HL-60/S4 treated with phorbol 12-myristate 13-acetate at 8.2 ng/mL for 4 days and 3 days (cell line): Measurements from ENCODE around the gene TRAPPC12.
"Not testable (repeated sequence)": the region's sequence is repeated elsewhere in the genome, so short reads cannot be mapped to it uniquely, and the experiment has no call there.

Experiments used
- in situ Hi-C: fragments of 300-500 bp; cut with MboI; formaldehyde crosslinking; loops from 2 replicates; pipeline ENCODE4 v1.15.0; 2022; ENCODE audit warnings: low sequenced_read_pairs

Gene TRAPPC12

DNA sequence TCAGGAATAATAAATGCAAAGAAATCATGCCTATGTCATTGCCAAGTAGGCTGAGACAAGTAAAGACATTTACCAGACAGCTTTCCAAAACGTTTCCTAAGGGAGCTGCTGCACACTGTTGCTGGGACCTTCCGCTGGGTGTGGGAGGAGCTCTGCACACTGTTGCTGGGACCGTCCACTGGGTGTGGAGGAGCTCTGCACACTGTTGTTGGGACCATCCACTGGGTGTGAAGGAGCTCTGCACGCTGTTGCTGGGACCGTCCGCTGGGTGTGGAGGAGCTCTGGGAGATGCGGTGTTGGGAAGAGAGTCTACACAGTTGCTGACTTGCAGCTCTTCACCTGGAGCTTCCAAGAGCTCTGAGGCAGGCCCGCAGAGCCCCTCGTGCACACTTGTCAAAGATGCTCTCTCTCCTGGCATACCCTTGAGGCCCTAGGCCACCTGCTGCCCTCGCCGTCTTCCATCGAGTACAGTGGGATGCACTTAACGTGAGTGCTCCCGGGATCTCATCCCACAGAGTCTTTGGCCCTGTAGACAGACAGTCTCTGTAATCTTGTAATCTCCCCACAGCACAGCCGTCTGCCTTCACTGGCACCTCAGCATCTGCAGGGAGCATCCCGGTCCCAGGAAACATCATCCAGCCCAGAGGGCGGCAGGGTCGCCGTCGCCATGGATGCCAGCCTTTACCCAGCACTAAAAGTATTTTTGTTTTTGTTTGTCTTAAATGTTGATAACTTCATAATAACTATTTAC lies 51.4 kb downstream of the TRAPPC12 start:
- in situ Hi-C loops, result no loop called here

- in situ Hi-C loops, result no loop called here
Observed at GRCh38 chr2:3432067-3432466, 52.6 kb downstream of the TRAPPC12 start.

- in situ Hi-C loops, result no loop called here
Observed at GRCh38 chr2:3432693-3433338, 53.3 kb downstream of the TRAPPC12 start.

DNA sequence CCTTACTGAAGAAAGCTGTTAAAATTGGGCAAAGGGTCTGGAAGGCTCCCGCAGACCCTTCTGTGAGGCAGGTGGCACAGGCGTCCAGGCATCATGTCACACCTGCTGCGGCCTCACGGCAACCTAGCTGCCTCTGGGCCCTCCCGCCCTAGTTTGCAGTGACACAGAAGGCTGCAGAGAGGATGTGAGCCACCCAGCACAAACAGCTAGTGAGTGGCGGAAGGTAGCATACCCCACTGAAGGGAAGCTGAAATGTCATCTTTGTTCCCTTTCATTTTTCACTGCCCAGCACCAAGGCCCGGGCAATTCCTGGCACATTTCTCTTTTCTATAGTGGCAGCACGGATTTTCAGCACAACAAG lies 53.8 kb downstream of the TRAPPC12 start:
- in situ Hi-C loops, result no loop called here

DNA sequence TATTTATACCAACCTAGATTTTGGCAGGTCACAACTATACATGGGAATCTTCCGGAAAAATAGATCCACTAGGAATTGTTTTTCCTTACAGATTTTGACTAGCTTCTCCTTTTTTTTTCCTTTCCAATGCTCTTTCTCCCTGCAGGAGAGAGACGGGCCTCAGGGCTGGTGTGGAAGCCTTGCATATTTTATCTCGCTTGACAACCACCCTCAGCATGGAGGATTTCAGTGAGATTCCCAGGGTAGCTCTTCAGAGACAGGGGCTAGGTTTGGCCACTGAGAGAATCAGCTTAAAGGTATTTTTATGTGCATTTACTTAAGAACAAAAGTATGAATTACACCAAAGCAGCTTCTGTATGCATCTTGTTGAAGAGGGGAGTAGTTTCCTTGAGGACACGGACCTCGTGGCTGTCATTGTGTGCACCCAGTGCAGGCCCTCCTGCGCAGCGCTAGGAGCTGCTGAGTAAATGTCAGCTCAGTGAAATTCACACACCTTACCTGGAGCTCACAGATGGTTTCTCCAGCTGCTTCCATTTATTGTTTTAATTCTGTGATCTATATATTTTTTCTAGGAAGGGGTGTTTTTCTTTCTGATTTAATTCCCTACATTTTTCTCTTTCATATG lies 54.4 kb downstream of the TRAPPC12 start:
- in situ Hi-C loops, result no loop called here

GRCh38 chr2:3434654-3435053 lies 55.2 kb downstream of the TRAPPC12 start:
- in situ Hi-C loops, result no loop called here

DNA sequence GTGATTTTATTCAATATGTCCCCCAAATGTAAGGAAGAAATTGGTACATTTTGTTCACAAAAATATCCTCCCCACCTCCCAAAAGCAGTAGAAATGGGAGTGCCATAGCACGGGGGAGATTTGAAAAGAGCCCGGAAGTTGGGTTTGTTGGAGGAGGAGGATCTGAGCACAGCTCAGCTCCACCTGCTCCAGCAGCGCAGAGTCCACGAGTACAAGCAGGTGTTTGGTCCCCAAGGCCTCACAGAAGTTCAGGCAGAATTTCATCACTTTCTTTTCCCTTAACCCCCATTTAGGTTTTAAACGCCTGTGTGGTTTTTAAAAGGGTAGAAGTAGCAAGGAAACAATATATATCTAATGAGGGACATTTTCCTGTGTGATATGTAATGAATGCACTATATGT lies 56.0 kb downstream of the TRAPPC12 start:
- in situ Hi-C loops, result no loop called here

GRCh38 chr2:3440477-3440876 lies 61.0 kb downstream of the TRAPPC12 start:
- in situ Hi-C loops, result no loop called here

DNA sequence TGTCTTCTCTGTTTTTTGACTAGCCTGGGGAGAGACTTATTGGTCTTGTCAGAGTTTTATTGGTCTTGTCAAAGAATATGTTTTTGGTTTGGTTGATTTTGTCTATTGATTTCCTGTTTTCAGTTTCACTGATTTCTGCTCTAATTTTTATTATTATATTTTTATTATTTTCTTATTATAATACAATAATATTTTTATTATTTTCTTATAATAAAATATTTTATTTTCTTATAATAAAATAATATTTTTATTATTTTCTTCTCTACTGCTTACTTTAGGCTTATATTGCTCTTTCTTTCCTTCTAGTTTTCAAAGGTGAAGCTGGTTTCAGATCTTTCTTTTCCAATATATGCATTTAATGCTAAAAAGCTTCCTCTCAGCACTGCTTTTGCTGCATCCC lies 62.0 kb downstream of the TRAPPC12 start:
- in situ Hi-C loops, result no loop called here

DNA sequence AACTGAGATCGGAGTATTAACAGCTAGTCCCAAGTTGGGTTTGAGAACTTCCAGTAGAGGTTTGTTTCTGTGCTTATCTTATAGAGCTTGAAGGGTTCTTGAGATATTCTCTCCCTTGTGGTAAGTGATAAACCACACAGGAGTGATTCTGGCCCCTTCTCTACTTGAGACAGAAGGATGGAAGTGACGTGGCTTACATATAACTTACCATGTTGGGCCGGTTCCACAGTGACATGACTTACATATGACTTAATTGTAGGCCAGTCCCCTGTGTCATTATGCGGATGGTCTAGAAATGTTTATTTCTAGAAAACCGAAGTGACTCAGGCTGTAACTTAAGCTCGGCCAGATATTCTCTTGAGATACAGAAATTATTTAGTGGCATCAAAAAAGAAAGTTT lies 62.7 kb downstream of the TRAPPC12 start:
- in situ Hi-C loops, result no loop called here

DNA sequence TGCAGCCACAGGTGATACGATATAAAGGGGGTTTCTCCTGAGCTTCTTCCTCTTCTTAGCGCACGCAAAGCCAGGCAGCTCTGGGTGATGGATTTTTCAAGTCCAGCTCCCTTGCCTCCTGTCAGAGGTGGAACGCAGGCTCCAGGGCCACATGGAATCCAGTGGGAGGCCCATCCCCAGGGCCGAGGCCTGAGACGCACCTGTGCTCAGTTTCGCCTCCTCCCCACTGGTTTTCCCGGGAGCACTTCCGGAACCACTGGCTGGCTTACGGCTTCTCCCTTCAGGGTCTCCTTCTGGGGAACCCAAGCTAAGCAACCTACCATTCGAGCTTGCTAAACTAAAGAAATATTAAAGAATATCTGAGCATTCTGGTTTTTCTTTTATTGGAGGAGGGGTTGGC lies 63.6 kb downstream of the TRAPPC12 start:
- in situ Hi-C loops, result no loop called here

DNA sequence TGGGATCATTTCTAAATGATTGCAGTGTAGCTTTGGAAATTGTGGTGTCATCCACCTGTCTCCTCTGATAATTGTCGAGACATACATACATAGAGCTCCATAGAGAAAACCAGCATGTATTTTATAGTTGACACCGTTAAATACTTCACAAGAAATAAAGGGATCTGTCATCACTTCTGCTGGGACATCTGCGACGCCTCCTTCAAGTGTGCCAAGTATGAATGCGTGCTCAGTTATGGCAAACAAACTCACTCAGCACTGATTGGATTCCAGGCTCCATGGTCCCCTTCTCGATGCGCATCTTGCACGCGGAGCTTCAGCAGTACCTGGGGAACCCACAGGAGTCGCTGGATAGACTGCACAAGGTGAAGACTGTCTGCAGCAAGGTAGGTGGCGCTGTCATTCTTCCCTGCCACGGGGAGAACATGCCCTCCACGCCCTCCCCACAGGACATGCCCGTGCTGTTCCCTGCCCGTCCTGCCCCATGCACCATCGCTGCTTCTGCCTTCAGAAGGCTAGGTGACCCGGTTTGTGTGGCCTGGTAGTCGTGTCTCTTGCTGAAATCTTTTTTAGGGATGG lies 64.1 kb downstream of the TRAPPC12 start:
- in situ Hi-C loops, result no loop called here

GRCh38 chr2:3445891-3446290 lies 66.4 kb downstream of the TRAPPC12 start:
- in situ Hi-C loops, result no loop called here

GRCh38 chr2:3446381-3446780 lies 66.9 kb downstream of the TRAPPC12 start:
- in situ Hi-C loops, result no loop called here

DNA sequence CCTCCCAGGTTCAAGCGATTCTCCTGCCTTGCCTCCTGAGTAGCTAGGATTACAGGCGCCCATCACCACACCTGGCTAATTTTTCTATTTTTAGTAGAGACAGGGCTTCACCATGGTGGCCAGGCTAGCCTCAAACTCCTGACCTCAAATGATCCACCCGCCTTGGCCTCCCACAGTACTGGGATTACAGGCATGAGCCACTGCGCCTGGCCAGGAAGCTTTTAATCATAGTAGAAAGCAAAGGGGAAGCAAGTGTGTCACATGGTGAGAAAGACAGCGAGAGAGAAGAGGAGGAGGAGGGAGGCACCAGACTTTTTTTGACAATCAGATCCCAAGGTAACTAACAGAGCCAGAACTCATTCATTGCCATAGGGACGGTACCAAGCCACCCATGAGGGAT lies 67.7 kb downstream of the TRAPPC12 start:
- in situ Hi-C loops, result not testable (repeated sequence)

DNA sequence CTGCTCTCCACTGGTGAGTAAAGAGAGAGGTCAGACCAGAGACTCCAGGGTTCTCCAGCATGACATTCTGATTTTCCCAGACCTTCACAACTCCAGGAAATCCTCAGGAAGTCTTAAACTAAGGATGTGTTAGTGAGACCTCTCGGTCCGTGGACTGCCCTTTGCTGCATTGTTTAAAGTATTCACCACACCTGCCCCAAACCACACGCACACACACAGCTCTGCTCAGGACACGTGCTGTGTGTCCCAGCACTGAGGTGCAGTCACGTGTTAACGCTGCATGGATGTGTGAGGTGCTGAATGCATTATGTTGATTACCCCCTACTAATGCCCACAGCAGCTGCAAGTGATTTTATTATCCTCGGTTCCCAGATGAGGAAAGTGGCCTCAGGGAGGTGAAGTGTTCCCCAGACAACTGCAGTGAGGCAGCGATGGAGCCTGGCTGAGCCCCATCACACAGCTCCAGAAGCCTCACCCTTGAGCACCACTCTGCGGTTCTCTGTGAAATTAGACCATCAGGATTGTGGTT lies 68.4 kb downstream of the TRAPPC12 start:
- in situ Hi-C loops, result no loop called here

GRCh38 chr2:3448441-3448911 lies 69.0 kb downstream of the TRAPPC12 start:
- in situ Hi-C loops, result not testable (repeated sequence)

GRCh38 chr2:3449086-3449485 lies 69.6 kb downstream of the TRAPPC12 start:
- in situ Hi-C loops, result no loop called here

DNA sequence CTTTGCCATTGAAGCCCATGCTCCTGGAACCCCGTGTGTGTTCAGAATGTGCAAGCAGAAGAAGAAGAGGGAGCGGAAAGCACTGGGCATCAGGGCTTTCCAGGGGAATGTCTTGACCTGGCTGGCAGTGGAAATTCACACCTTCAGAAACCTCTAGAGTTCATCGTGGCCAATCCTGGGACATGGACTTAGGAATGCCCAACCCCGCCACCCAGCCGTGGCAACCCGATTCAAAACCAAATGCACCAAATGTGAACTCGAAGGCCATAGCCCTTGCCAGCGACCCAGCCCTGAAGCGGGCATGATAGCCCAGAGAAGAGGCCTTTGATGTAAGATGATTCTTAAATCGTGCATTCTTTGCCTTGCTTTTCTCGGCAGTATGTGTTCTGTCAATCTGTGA lies 70.4 kb downstream of the TRAPPC12 start:
- in situ Hi-C loops, result no loop called here

- in situ Hi-C loops, result no loop called here
Observed at GRCh38 chr2:3450385-3451010, 71.0 kb downstream of the TRAPPC12 start.

DNA sequence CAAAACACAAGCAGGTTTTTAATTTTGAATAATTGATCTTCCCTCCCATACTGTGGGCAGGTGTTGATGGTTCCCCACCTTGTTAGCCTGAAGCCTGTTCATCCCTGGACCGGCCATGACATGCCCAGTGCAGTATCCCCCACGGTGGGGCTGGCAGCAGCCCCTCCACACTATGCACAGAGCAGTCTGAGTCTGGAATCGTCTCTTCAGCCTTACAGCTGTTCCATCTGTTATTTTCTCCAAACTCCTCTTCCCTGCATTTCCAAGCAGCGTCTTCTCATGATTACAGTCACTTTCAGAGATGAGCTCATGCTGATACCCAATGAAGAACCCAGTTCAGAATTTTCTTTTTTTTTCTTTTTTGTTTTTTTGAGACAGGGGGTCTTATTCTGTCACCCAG lies 71.7 kb downstream of the TRAPPC12 start:
- in situ Hi-C loops, result no loop called here
